Measurements from ENCODE around the gene NXN.

DNA sequence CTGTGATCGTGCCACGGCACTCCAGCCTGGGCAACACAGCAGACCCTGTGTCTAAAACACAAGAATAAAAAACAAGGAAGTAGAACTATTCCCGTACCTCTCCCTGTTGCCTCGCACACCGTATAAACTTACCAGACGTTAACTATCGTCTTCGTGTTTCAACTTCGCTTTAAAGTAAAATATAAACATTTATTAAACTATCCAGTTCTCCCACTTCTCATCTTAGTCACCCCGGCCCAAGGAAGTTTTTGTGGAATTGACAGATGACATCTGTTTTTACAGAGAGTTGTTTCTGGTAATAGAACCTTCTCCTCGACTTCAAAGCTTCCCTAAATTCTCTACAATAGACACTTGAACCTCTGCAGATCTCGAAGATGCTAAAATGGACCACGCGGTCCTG is 83.1 kb downstream of the NXN start:
- TF ChIP-seq, protein P1, sequence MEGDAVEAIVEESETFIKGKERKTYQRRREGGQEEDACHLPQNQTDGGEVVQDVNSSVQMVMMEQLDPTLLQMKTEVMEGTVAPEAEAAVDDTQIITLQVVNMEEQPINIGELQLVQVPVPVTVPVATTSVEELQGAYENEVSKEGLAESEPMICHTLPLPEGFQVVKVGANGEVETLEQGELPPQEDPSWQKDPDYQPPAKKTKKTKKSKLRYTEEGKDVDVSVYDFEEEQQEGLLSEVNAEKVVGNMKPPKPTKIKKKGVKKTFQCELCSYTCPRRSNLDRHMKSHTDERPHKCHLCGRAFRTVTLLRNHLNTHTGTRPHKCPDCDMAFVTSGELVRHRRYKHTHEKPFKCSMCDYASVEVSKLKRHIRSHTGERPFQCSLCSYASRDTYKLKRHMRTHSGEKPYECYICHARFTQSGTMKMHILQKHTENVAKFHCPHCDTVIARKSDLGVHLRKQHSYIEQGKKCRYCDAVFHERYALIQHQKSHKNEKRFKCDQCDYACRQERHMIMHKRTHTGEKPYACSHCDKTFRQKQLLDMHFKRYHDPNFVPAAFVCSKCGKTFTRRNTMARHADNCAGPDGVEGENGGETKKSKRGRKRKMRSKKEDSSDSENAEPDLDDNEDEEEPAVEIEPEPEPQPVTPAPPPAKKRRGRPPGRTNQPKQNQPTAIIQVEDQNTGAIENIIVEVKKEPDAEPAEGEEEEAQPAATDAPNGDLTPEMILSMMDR (IDR thresholded peaks at IDR 0.05) = no peak
- TF ChIP-seq POLR2A (IDR thresholded peaks at IDR 0.05) = no peak
